ENCODE results near the gene SLC22A13.
"Not testable (repeated sequence)": the region's sequence is repeated elsewhere in the genome, so short reads cannot be mapped to it uniquely, and the experiment has no call there.

The SLC22A13 gene

GRCh38 chr3:38306941-38307340, 41.3 kb downstream of the SLC22A13 start:
- no peak for DNase-seq (ENCODE audit: low spot score)

- DNase-seq (ENCODE audit: low spot score) = no peak
These were observed 42.0 kb downstream of the SLC22A13 start for GRCh38 chr3:38307599-38307998.

GRCh38 chr3:38308456-38308855, 42.8 kb downstream of the SLC22A13 start:
- no peak for DNase-seq (ENCODE audit: low spot score)

GRCh38 chr3:38311476-38311875, 45.9 kb downstream of the SLC22A13 start:
- no peak for DNase-seq (ENCODE audit: low spot score)

- no peak for DNase-seq (ENCODE audit: low spot score)
These were observed 46.3 kb downstream of the SLC22A13 start for GRCh38 chr3:38311941-38312340.

GRCh38 chr3:38312356-38312755, 46.7 kb downstream of the SLC22A13 start:
- no peak for DNase-seq (ENCODE audit: low spot score)

GRCh38 chr3:38313263-38313662, 47.7 kb downstream of the SLC22A13 start:
- no peak for DNase-seq (ENCODE audit: low spot score)

GRCh38 chr3:38313695-38314094, 48.1 kb downstream of the SLC22A13 start:
- DNase-seq (ENCODE audit: low spot score) = no peak

- DNase-seq (ENCODE audit: low spot score) = no peak
These were observed 48.6 kb downstream of the SLC22A13 start for GRCh38 chr3:38314112-38314763.

GRCh38 chr3:38314764-38315487, 49.3 kb downstream of the SLC22A13 start:
- DNase-seq (ENCODE audit: low spot score) = no peak

- no peak for DNase-seq (ENCODE audit: low spot score)
These were observed 50.0 kb downstream of the SLC22A13 start for GRCh38 chr3:38315488-38316230.

GRCh38 chr3:38316356-38317191, 51.0 kb downstream of the SLC22A13 start:
- DNase-seq (ENCODE audit: low spot score) = no peak

GRCh38 chr3:38317192-38317759, 51.7 kb downstream of the SLC22A13 start:
- no peak for DNase-seq (ENCODE audit: low spot score)

GRCh38 chr3:38318766-38319671, 53.4 kb downstream of the SLC22A13 start:
- DNase-seq (ENCODE audit: low spot score) = no peak

- DNase-seq (ENCODE audit: low spot score) = not testable (repeated sequence)
These were observed 55.0 kb downstream of the SLC22A13 start for GRCh38 chr3:38320638-38321037.

- no peak for DNase-seq (ENCODE audit: low spot score)
These were observed 57.4 kb downstream of the SLC22A13 start for GRCh38 chr3:38323060-38323459.

GRCh38 chr3:38325256-38325655, 59.6 kb downstream of the SLC22A13 start:
- DNase-seq (ENCODE audit: low spot score) = no peak

GRCh38 chr3:38327335-38328009, 61.9 kb downstream of the SLC22A13 start:
- DNase-seq (ENCODE audit: low spot score) = no peak
